22Rv1 (cell line): ENCODE results near the gene HCN2.

ENCODE experiments used
- ZFX ChIP-seq: fragments of 450-650 bp; IDR thresholded peaks from 2 replicates; pipeline ENCODE4 v1.6.1; 2017; ENCODE audit warnings: antibody characterized with exemption, borderline replicate concordance
- TF ChIP-seq, protein P1 (sequence below): fragments of 450-650 bp; IDR thresholded peaks from 2 replicates; pipeline ENCODE4 v1.5.1; 2017; ENCODE audit warnings: mild to moderate bottlenecking

DNA sequence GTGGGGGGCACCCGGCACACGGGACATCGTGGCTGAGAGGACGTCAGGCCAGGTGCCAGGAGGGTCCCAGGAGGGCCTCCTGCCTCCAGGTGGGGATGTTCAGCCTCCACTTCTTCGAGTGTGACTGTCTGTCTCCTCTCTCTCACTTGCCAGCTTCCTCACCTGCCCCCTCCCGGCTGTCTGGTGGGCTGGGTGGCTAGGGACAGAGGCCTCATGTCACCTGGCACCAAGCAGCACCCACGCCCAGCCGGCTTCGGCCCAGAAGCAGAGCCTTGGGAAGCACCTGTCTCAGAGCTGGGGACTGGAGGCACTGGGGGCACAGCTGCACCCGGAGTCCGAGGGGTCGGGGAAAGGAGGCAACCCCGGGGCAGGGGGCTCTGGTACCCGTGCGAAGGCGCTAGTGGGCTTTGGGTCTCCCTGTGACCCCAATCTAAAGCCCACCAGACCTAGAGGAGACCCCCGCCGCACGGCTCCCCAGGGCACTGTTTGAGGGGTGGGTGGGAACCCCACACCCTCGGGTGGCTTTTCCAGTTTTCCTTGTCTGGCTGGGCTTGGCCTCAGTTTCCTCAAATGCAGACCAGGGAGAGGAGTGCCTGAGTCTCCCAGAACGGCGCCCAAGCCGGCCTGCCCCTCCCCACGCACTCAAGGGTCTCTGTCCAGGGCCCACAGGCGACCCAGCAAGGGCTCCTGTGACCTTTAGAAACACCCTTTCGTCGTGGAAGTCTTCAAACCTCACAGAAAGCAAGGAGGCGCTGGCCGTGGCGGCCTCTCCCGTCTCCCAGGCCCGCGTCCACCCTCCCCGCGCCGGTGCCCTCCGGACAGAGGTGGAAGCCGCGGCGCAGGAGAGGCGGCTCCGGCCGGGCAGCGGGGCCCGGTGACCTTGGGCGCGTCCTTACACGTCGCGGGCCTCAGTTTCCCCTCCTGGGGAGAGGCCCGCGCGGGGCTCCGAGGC lies 664 bp upstream of the HCN2 start:
- TF ChIP-seq, protein P1, sequence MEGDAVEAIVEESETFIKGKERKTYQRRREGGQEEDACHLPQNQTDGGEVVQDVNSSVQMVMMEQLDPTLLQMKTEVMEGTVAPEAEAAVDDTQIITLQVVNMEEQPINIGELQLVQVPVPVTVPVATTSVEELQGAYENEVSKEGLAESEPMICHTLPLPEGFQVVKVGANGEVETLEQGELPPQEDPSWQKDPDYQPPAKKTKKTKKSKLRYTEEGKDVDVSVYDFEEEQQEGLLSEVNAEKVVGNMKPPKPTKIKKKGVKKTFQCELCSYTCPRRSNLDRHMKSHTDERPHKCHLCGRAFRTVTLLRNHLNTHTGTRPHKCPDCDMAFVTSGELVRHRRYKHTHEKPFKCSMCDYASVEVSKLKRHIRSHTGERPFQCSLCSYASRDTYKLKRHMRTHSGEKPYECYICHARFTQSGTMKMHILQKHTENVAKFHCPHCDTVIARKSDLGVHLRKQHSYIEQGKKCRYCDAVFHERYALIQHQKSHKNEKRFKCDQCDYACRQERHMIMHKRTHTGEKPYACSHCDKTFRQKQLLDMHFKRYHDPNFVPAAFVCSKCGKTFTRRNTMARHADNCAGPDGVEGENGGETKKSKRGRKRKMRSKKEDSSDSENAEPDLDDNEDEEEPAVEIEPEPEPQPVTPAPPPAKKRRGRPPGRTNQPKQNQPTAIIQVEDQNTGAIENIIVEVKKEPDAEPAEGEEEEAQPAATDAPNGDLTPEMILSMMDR = no peak
- no peak for TF ChIP-seq ZFX
